A549 (cell line): ENCODE results near the gene SLC6A19.

Experiments used
- CTCF ChIP-seq: fragments of >200 bp; sonication (Bioruptor Twin); formaldehyde crosslinking; IDR thresholded peaks from 3 replicates; pipeline ENCODE4 v1.5.1; 2016
- EHMT2 ChIP-seq: fragments of 200-600 bp; sonication (generic); IDR thresholded peaks from 2 replicates; pipeline ENCODE4 v1.6.1; 2016; ENCODE audit warnings: antibody characterized with exemption, low read depth, mild to moderate bottlenecking, moderate library complexity
- EP300 ChIP-seq, 2 experiments: fragments of >200 bp; sonication (Bioruptor Twin); formaldehyde crosslinking; IDR thresholded peaks; 2 replicates in 1 of 2; 3 replicates in 1 of 2; pipeline ENCODE4 v1.6.1; 2016 to 2017
- PHF8 ChIP-seq: fragments of 200-600 bp; sonication (generic); IDR thresholded peaks from 2 replicates; pipeline ENCODE4 v1.6.1; 2016; ENCODE audit warnings: low read depth, mild to moderate bottlenecking, antibody characterized with exemption, moderate library complexity, borderline replicate concordance

- TF ChIP-seq EHMT2 (no peak), EP300 (IDR thresholded peaks at IDR 0.05) (no peak), CTCF (no peak), PHF8 (no peak)
Observed at GRCh38 chr5:1184163-1184470, 17.3 kb upstream of the SLC6A19 start.
